DMS153 (cell line): Measurements from ENCODE around the gene CD58.

ENCODE experiments used
- DNase-seq: peaks from one replicate; lab custom pipeline; 2025; lab: John Stamatoyannopoulos, UW

The CD58 gene

GRCh38 chr1:116493484-116494352, 77.1 kb downstream of the CD58 start:
- DNase-seq: no peak

- no peak for DNase-seq
These were observed 77.8 kb downstream of the CD58 start for GRCh38 chr1:116493036-116493435.

GRCh38 chr1:116492358-116492811, 78.4 kb downstream of the CD58 start:
- no peak for DNase-seq

GRCh38 chr1:116491700-116492357, 79.0 kb downstream of the CD58 start:
- DNase-seq: no peak

GRCh38 chr1:116490588-116490987, 80.2 kb downstream of the CD58 start:
- no peak for DNase-seq

GRCh38 chr1:116489231-116489697, 81.6 kb downstream of the CD58 start:
- DNase-seq: no peak

GRCh38 chr1:116488071-116488470, 82.8 kb downstream of the CD58 start:
- no peak for DNase-seq

- DNase-seq: no peak
These were observed 83.2 kb downstream of the CD58 start for GRCh38 chr1:116487583-116487982.

- DNase-seq: no peak
These were observed 83.8 kb downstream of the CD58 start for GRCh38 chr1:116487031-116487430.

GRCh38 chr1:116486424-116486823, 84.4 kb downstream of the CD58 start:
- DNase-seq: no peak

- DNase-seq: no peak
These were observed 84.8 kb downstream of the CD58 start for GRCh38 chr1:116485976-116486375.

- DNase-seq: peak; percentile 68
These were observed 85.6 kb downstream of the CD58 start for GRCh38 chr1:116485071-116485735.

- DNase-seq: no peak
These were observed 87.1 kb downstream of the CD58 start for GRCh38 chr1:116483481-116484309.

GRCh38 chr1:116482490-116482889, 88.3 kb downstream of the CD58 start:
- no peak for DNase-seq

GRCh38 chr1:116481934-116482333, 88.9 kb downstream of the CD58 start:
- no peak for DNase-seq

- DNase-seq: no peak
These were observed 92.2 kb downstream of the CD58 start for GRCh38 chr1:116478621-116479020.

- DNase-seq: no peak
These were observed 93.4 kb downstream of the CD58 start for GRCh38 chr1:116477429-116477828.

GRCh38 chr1:116476321-116476720, 94.5 kb downstream of the CD58 start:
- no peak for DNase-seq

GRCh38 chr1:116475850-116476218, 95.0 kb downstream of the CD58 start:
- no peak for DNase-seq

GRCh38 chr1:116474921-116475849, 95.6 kb downstream of the CD58 start:
- no peak for DNase-seq
